Loucy (cell line): ENCODE results near the gene RBMS3.

ENCODE experiments used
- H2AFZ ChIP-seq: fragments of 200-600 bp; sonication (generic); 2 replicates; pipeline ENCODE4 v1.6.0; 2016; ENCODE audit warnings: antibody characterized with exemption, mild to moderate bottlenecking, low read length, moderate library complexity
- H3F3A ChIP-seq: fragments of 200-600 bp; 2 replicates; pipeline ENCODE4 v1.6.0; 2016; ENCODE audit warnings: antibody characterized with exemption, low read depth, mild to moderate bottlenecking
- H3K27me3 ChIP-seq: fragments of 200-600 bp; sonication (generic); 2 replicates; pipeline ENCODE4 v1.6.1; 2014; ENCODE audit warnings: low read length, mild to moderate bottlenecking; ENCODE audit not compliant: insufficient read depth, poor library complexity, severe bottlenecking
- H3K36me3 ChIP-seq: fragments of 200-600 bp; sonication (generic); 2 replicates; pipeline ENCODE4 v1.6.1; 2016; ENCODE audit warnings: low read length; ENCODE audit not compliant: insufficient read depth
- H3K4me1 ChIP-seq: fragments of 200-600 bp; sonication (generic); 2 replicates; pipeline ENCODE4 v1.5.1; 2014; ENCODE audit warnings: low read length, mild to moderate bottlenecking; ENCODE audit not compliant: insufficient read depth, poor library complexity, severe bottlenecking
- H3K4me2 ChIP-seq: fragments of 200-600 bp; sonication (generic); 2 replicates; pipeline ENCODE4 v1.6.0; 2014; ENCODE audit warnings: antibody characterized with exemption, low read length, low read depth, mild to moderate bottlenecking; ENCODE audit not compliant: poor library complexity, severe bottlenecking
- H3K4me3 ChIP-seq: fragments of 200-600 bp; sonication (generic); 2 replicates; pipeline ENCODE4 v1.5.1; 2014; ENCODE audit warnings: low read length, mild to moderate bottlenecking, mixed read lengths; ENCODE audit not compliant: poor library complexity, severe bottlenecking
- H3K79me2 ChIP-seq: fragments of 200-600 bp; sonication (generic); 2 replicates; pipeline ENCODE4 v1.6.1; 2014; ENCODE audit warnings: low read length; ENCODE audit not compliant: insufficient read depth
- H3K9ac ChIP-seq: fragments of 200-600 bp; sonication (generic); 2 replicates; pipeline ENCODE4 v1.6.0; 2014; ENCODE audit warnings: mild to moderate bottlenecking, low read depth, low read length, moderate library complexity; ENCODE audit not compliant: poor library complexity, severe bottlenecking
- H3K9me2 ChIP-seq: fragments of 200-600 bp; sonication (generic); replicated peaks from 2 replicates; pipeline ENCODE4 v1.6.1; 2016; ENCODE audit warnings: low read depth, low read length, mixed read lengths
- H3K9me3 ChIP-seq: fragments of 200-600 bp; sonication (generic); 2 replicates; pipeline ENCODE4 v1.6.1; 2014; ENCODE audit warnings: mild to moderate bottlenecking, antibody characterized with exemption, low read length, low read depth; ENCODE audit not compliant: insufficient read depth
- H4K20me1 ChIP-seq: fragments of 200-600 bp; sonication (generic); 2 replicates; pipeline ENCODE4 v1.6.0; 2014; ENCODE audit warnings: antibody characterized with exemption, low read length, mild to moderate bottlenecking; ENCODE audit not compliant: insufficient read depth, poor library complexity, severe bottlenecking
- CTCF ChIP-seq: fragments of 200-600 bp; sonication (generic); conservative IDR thresholded peaks from 2 replicates; pipeline ENCODE4 v1.5.1; 2014; ENCODE audit warnings: mild to moderate bottlenecking, antibody characterized with exemption, low read length
- EZH2phosphoT487 ChIP-seq: fragments of 200-600 bp; IDR thresholded peaks from 2 replicates; pipeline ENCODE4 v1.6.1; 2018; ENCODE audit warnings: antibody characterized with exemption, mild to moderate bottlenecking, moderate library complexity, borderline replicate concordance

The RBMS3 gene

DNA sequence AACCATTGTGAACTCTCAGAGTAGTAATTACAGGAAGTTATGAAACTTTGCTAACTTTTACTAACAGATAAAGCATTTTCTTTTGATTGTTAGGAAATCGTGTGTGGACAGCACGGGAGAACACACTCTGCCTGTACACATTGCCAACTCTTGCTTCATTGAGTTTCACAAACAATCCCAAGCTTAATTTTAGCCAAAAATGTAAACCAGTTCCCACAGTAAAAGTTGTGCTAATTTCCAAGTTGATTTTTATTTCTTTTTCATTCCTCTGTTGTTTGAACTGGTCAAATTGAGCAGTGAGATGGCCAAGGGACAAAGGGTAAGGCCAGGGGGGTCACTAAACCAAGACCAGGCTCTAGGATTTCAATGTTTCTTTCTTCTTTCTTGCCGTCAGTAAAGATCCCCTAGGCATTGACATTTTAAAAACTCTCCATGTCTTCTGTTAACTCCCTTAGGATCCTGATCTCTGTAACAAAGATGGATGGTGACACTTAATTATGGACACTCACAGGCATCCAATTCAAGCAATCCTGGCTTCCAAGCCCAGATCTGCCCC is 414.9 kb downstream of the RBMS3 start:
- Histone ChIP-seq H2AFZ (no peak overlapping the region), H3K4me2 (no peak overlapping the region), H3F3A (no peaks in the 10 kb centered on the region), H3K36me3 (no peaks in the 10 kb centered on the region), H3K9ac (no peak overlapping the region), H3K9me3 (no peaks in the 10 kb centered on the region), H3K4me1 (no peaks in the 10 kb centered on the region), H3K4me3 (no peak overlapping the region), H3K9me2 (no peaks in the 10 kb centered on the region), H3K27me3 (no peaks in the 10 kb centered on the region), H3K79me2 (no peaks in the 10 kb centered on the region), H4K20me1 (no peaks in the 10 kb centered on the region)
- no peak for TF ChIP-seq EZH2phosphoT487
- no peak for TF ChIP-seq CTCF

DNA sequence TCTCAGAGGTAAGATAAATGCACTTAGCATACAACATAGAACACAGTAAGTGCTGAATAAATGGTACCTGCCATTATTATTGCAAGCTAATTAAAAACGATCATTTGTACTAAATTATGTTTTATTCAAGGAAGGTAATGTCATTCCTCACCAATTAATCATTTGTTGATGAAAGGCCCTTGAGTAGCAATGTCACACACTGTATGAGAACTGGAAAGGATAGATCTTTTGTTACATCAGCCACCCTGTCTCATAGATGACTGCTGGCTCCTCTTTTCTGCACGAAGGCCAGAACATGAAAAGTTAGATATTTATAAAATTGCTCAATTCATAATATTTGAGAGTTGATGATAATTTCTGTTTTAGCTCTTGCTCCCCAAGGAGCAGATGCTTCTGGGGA is 415.4 kb downstream of the RBMS3 start:
- Histone ChIP-seq H3K4me3 (no peak overlapping the region), H3K4me2 (no peak overlapping the region), H3K4me1 (no peaks in the 10 kb centered on the region), H3K79me2 (no peaks in the 10 kb centered on the region), H2AFZ (no peak overlapping the region), H3K36me3 (no peaks in the 10 kb centered on the region), H3F3A (no peaks in the 10 kb centered on the region), H3K27me3 (no peaks in the 10 kb centered on the region), H4K20me1 (no peaks in the 10 kb centered on the region), H3K9ac (no peak overlapping the region), H3K9me2 (no peaks in the 10 kb centered on the region), H3K9me3 (no peaks in the 10 kb centered on the region)
- TF ChIP-seq EZH2phosphoT487, result no peak
- TF ChIP-seq CTCF, result no peak

DNA sequence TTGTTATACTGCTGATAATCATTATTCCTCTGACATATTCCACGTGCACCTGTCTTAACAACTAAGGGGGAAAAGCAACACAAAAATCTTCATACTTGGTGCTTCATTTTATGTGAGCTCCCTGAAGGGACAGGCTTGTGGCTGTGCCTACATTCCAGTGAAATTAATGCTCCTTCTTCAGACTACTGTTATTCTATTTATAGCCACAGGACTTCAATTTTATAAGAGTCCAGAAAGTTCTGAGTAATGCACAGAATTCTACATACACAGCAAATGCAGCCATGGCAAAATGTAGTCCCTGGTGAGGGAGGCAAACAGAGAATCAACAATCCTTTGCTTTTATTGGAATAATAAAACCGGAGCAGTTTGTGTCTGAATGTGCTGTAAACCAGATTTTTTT is 417.1 kb downstream of the RBMS3 start:
- H3K36me3 ChIP-seq, result no peaks in the 10 kb centered on the region
- H4K20me1 ChIP-seq, result no peaks in the 10 kb centered on the region
- TF ChIP-seq CTCF (no peak), EZH2phosphoT487 (no peak)
- H3K79me2 ChIP-seq, result no peaks in the 10 kb centered on the region
- H3K9me3 ChIP-seq, result no peaks in the 10 kb centered on the region
- H3K27me3 ChIP-seq, result no peaks in the 10 kb centered on the region
- no peaks in the 10 kb centered on the region for H3F3A ChIP-seq
- H2AFZ ChIP-seq, result no peak overlapping the region
- H3K4me1 ChIP-seq, result no peaks in the 10 kb centered on the region
- no peak overlapping the region for H3K4me3 ChIP-seq
- H3K9ac ChIP-seq, result no peak overlapping the region
- H3K9me2 ChIP-seq, result no peaks in the 10 kb centered on the region
- H3K4me2 ChIP-seq, result no peak overlapping the region
